ENCODE data around the gene ACOT8. TPM values are rescaled to one million over a fixed set of nuclear protein-coding genes. Genes with fewer than 3 reads are reported as not detected.
A peak's percentile ranks its signal among the peaks of the same experiment; 100 is the strongest.

The ACOT8 gene
- total and polyA plus RNA-seq, 8 donors = 19.3 to 28.7 (median 22.0) TPM

DNA sequence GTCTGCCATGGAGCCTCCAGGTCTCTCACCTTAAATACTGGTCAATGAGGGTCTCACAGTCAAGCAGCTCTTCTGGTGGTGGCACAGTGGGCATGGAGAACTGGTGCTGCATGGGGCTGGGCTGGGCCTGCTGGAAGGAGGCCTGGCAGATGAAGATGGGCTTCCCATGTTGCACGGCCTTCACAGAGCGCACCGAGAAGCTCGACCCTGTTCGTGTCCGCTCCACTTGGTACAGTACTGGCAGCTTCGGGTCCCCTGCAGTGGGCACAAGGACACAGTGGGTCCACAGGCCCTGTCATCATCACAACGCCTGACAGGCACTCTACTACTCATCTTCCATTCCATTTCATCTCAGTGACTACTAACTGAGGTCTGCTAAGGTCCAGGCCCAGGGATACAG, 8.8 kb downstream of the ACOT8 start:
- TF ChIP-seq, protein P1, sequence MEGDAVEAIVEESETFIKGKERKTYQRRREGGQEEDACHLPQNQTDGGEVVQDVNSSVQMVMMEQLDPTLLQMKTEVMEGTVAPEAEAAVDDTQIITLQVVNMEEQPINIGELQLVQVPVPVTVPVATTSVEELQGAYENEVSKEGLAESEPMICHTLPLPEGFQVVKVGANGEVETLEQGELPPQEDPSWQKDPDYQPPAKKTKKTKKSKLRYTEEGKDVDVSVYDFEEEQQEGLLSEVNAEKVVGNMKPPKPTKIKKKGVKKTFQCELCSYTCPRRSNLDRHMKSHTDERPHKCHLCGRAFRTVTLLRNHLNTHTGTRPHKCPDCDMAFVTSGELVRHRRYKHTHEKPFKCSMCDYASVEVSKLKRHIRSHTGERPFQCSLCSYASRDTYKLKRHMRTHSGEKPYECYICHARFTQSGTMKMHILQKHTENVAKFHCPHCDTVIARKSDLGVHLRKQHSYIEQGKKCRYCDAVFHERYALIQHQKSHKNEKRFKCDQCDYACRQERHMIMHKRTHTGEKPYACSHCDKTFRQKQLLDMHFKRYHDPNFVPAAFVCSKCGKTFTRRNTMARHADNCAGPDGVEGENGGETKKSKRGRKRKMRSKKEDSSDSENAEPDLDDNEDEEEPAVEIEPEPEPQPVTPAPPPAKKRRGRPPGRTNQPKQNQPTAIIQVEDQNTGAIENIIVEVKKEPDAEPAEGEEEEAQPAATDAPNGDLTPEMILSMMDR (IDR thresholded peaks at IDR 0.05) = no peak
- ATAC-seq (no peak), DNase-seq (no peak)
- Histone ChIP-seq H3K4me3 (no peak overlapping the region), H3K9me3 (no peaks in the 10 kb centered on the region), H3K27ac (no peak overlapping the region), H3K36me3 (peaks cover 0 to 82% of the 10 kb centered on the region in 2 donors), H3K27me3 (no peaks in the 10 kb centered on the region), H3K4me1 (no peaks in the 10 kb centered on the region)
- intact Hi-C loops (cut with DNase I) = no loop called here

DNA sequence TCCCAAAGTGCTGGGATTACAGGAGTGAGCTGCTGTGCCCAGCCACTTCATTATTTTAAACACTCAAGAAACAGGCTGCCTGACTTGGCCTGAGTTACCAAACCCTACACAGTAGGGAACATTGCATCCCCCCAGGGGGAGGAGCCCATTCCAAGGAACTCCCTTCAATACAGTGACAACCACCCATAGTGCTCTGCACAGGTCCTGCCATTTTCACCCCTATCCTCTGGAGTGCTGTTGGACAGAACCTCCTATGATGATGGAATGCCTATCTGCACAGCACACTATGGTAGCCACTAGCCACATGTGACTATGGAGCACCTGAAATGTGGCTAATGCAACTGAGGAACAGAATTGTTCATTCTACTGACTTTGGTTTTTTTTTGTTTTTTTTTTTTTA, 11.7 kb downstream of the ACOT8 start:
- Histone ChIP-seq H3K4me3 (no peak overlapping the region), H3K4me1 (peaks cover 0 to 15% of the 10 kb centered on the region in 2 donors), H3K36me3 (peaks cover 0 to 93% of the 10 kb centered on the region in 2 donors), H3K27me3 (no peaks in the 10 kb centered on the region), H3K27ac (no peak overlapping the region), H3K9me3 (no peaks in the 10 kb centered on the region)
- no peak for DNase-seq
- no peak for ATAC-seq
- intact Hi-C loops (cut with DNase I) = no loop called here
- TF ChIP-seq, protein P1 (IDR thresholded peaks at IDR 0.05) = no peak

DNA sequence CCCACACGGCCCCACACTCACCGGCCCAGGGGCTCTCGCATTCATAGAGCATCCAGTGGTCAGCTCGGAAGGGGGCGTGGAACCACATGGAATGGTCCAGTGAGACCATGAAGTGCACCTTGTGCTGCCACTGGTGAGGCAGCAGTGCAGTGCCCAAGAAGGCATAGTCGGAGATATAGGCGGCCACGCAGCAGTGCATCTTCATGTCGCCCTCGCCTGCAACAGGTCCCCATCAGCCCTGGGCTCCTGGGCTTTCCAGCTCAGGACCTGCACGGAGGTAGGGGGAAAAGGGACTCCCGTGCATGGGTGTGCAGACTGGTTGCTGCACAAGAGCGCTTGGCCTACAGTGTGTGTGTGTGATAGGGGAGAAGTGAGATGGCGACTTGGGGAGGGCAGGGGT, 13.7 kb downstream of the ACOT8 start:
- no peak for DNase-seq
- Histone ChIP-seq H3K9me3 (no peaks in the 10 kb centered on the region), H3K27ac (no peak overlapping the region), H3K4me1 (peaks cover 0 to 15% of the 10 kb centered on the region in 2 donors), H3K27me3 (no peaks in the 10 kb centered on the region), H3K4me3 (no peak overlapping the region), H3K36me3 (peaks cover 0 to 91% of the 10 kb centered on the region in 2 donors)
- intact Hi-C loops (cut with DNase I) = no loop called here
- ATAC-seq = no peak
- TF ChIP-seq, protein P1 (IDR thresholded peaks at IDR 0.05) = no peak

DNA sequence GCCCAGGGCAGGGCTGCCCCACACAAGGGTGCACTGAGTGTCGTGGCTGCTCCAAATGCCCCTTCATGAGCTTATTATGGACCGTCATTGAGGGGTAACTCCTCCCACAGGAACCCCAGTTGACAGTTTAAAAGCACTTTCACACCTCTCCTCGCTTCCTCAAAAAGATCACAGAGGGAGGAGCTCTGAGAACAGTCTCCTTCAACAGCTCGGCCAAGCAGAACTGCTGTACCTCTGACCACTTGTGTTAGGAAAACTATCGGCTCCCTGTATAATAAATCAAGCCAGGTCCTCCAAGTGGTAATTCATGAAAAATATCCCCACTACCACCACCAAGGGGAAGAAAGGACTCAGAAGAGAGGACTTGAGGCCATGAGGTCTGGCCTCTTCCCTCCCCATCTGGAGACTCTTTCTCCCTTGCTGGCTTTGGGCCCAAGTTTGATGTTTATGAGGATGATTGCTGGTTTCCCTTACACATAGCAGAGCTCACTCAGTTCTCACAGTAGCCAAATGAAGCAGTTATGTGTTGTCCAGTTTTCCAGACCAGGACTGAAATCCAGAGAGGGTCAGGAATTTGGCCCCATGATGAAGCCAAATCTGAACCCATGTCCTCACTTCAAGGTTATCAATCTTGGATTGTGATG, 14.9 kb downstream of the ACOT8 start:
- ATAC-seq = peak; percentile 16
- peaks cover 0 to 85% of the 10 kb centered on the region in 2 donors for H3K36me3 ChIP-seq

DNA sequence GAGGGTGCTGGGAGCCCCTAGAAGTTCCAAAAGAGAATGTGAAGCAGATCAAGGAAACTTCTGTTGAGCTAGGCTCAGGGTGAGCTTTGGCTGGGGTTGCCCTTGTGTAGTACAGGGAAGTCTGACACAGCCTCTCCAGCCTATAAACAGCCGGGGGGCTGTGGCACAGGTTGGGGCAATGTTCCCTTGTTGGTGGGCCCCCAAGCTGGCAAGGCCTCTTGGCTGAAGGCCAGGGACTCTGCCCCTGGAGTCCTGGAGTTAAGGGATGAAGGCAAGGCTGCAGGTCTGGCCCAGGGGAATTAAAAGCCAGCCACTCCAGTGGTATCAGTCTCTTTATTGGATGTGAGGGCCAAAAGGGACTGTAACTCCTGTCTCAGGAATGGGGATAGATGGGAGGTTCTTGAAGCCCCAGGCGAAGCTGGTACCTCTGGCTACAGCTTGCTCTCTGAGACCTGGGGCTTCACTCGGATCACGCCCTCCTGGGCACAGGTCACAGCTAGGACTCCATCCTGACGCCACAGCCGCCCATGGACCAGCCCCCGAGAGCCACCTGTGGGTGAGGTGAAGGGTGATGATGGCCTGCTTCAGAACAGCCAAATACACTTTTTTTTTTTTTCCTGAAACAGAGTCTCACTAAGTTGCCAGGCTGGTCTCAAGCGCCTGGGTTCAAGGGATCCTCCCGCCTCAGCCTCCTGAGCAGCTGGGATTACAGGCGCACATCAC, 15.6 kb downstream of the ACOT8 start:
- TF ChIP-seq, protein P1 (IDR thresholded peaks at IDR 0.05) = no peak
- Histone ChIP-seq H3K4me1 (peaks cover 0 to 21% of the 10 kb centered on the region in 2 donors), H3K9me3 (no peaks in the 10 kb centered on the region), H3K27ac (peak overlapping the region in 1 of 2 donors; percentile 7), H3K27me3 (no peaks in the 10 kb centered on the region), H3K36me3 (peaks cover 0 to 78% of the 10 kb centered on the region in 2 donors), H3K4me3 (no peak overlapping the region)
- DNase-seq (no peak), ATAC-seq (no peak)
- intact Hi-C loops (cut with DNase I) = no loop called here

More for the DNA sequence above, 14.9 kb downstream of the ACOT8 start:
- intact Hi-C loops (cut with DNase I) = no loop called here
- Histone ChIP-seq H3K9me3 (no peaks in the 10 kb centered on the region), H3K4me1 (peaks cover 0 to 18% of the 10 kb centered on the region in 2 donors), H3K4me3 (no peak overlapping the region), H3K27ac (peak overlapping the region in 1 of 2 donors; percentile 7), H3K27me3 (no peaks in the 10 kb centered on the region)
- TF ChIP-seq, protein P1 (IDR thresholded peaks at IDR 0.05) = no peak
- no peak for DNase-seq

Measured in left lung (tissue), 10 donors.